HG02870 (cell line): ENCODE results near the gene PHF3.

Source experiments
- ATAC-seq: cut with Tn5 transposase; IDR thresholded peaks from one replicate; pipeline ENCODE4 v1.9.1; 2021; ENCODE audit warnings: mild to moderate bottlenecking, moderate library complexity; ENCODE audit not compliant: unreplicated experiment

The PHF3 gene

GRCh38 chr6:63644668-63645326, 9.2 kb downstream of the PHF3 start:
- ATAC-seq = no peak

GRCh38 chr6:63649269-63649668, 13.7 kb downstream of the PHF3 start:
- no peak for ATAC-seq

GRCh38 chr6:63649847-63650265, 14.3 kb downstream of the PHF3 start:
- ATAC-seq = no peak

- no peak for ATAC-seq
Observed at GRCh38 chr6:63652980-63653379, 17.4 kb downstream of the PHF3 start.

- no peak for ATAC-seq
Observed at GRCh38 chr6:63660757-63661156, 25.2 kb downstream of the PHF3 start.

- ATAC-seq = no peak
Observed at GRCh38 chr6:63661769-63662168, 26.2 kb downstream of the PHF3 start.

- ATAC-seq = no peak
Observed at GRCh38 chr6:63663147-63663955, 27.7 kb downstream of the PHF3 start.

DNA sequence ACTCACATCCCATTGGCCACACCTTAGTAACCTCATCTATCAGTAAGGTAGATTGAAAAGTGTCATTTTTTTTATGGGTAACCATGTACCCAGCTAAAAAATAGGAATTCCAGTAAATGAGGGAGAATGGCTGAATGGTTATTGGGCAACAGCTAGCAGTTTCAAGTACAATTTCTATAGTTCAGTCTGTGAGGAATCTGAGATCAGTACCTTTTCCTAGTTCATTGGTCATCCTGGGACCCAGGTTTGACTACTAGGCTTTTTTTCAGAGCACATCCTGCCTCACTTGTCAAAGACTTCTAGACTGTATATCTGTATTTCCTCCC, 28.3 kb downstream of the PHF3 start:
- ATAC-seq = no peak

DNA sequence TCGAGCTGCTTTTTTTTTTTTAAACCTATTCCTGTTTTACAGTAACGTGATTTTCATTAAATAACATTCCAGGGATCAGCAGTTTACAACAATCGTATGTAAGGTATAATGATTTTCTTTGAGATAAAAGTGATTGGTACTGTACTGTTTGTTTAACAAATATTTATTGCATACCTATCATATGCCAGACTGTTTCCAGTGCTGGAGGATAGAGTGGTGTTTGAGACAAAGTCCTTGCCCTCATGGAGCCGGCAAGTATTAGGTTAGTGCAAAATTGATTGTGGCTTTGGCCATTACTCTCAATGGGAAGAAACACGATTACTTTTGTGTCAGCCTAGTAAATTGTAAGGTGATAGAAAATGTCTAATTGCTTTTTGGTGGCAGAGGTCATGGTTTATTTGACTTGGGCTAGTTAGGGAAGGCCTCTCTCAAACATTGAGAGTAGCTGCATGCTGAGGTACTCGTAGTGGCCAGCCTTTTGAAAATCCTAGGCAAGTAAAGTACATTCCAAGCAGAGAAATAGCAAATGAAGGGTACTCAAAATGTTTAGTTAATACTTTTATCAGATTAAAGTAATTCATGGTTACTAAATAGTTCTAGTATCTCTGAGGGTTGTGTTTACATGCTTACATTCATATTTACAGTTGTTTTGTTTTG, 35.6 kb downstream of the PHF3 start:
- no peak for ATAC-seq

DNA sequence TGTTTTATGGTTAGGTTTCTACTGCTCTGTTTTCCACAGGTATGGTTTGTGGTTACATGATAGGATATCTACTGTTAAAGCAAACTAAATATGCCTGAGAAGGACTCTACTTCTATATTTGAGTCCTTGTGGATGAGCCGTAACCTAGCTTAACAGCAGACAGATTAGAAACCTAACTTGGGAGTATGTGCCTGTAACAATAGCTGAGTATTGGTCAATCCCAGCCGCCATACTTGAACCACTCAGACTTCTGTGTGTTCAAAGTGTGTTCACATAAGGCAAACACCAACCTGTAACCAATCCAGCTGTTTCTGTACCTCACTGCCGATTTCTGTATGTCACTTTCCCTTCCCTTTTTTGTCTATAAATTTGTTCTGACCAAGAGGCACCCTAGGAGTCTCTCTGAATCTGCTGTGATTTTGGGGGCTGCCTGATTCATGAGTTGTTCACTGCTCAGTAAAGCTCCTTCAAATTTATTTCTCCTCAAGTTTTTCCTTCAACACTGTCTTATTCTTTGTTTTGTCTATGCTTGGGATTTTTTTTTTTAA, 37.1 kb downstream of the PHF3 start:
- ATAC-seq = peak; percentile 46

- ATAC-seq = no peak
Observed at GRCh38 chr6:63673692-63674091, 38.1 kb downstream of the PHF3 start.

DNA sequence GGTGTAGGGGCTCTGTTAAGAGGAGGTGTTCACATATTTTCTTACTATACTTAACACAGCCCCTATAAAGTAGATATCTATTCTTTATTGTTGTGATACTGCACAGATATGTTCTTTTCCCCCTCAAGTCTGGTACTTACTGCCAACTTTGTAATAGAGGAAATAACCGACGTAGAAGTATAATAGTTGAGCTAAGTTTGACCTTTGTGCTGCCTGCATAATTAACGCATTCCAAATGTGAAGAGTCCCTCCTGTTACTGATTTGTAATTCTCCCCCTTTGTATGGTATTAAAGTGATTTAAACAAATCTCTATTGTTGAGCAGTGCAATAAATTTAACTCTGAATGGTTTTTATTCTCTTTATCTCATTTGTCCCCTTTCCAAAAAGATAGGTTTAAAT, 39.0 kb downstream of the PHF3 start:
- ATAC-seq = no peak

GRCh38 chr6:63675138-63675537, 39.5 kb downstream of the PHF3 start:
- no peak for ATAC-seq

DNA sequence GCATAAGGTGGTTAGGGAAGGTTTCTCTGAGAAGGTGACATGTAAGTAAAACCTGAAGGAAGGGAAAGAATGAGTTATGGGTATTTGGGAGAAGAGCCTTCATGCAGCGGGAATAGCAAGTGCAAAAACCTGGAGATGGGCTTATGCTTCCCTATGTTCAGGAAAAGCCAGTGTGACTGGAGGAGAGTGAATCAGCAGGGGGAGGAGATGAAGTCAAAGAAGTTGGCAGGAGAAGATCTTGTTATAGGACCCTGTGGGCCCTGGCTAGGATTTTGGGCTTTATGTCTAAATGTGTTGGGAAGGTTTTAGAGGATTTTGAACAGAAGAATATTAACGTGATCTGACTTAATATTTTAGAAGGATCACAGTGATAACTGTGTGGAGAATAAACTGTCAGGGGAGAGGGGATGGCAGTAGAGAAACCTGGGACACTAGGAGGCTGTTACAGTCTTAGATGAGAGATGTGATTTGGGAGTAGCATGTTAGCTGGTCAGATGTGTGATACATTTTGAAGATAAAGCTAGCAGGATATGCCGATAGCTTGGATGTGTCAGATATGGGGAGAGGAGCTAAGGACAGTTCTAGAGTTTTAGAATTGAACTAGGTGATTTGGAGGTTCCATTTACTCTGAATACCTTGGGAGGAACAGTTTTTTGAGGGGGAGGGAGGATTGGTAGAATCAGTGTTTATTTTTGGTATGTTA, 41.0 kb downstream of the PHF3 start:
- no peak for ATAC-seq

GRCh38 chr6:63677282-63677681, 41.7 kb downstream of the PHF3 start:
- ATAC-seq = no peak

DNA sequence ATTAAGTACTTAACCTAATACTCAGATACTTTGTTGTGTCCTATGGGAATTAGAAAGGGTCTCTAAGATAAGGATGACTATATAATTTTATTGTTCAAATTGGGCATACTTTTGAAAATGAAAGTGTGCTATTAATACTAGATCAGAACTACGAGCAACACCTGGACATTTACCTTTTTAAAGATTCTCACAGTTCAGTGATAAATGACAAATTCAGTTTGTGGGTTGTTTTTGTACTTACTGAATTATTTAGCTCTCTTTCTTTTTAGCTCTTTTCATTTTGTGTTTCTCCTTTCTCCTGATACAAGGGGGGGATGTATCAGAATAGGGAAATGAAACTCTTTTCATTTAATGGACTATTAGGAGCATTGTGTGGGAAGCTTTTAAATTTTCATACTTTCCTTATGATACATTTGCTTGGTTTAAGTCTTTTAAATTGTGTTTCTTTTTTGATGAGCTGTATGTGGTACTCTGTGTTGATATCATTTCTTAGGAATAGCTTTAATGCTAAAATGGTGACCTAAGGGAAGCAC, 47.5 kb downstream of the PHF3 start:
- peak; percentile 29 for ATAC-seq

DNA sequence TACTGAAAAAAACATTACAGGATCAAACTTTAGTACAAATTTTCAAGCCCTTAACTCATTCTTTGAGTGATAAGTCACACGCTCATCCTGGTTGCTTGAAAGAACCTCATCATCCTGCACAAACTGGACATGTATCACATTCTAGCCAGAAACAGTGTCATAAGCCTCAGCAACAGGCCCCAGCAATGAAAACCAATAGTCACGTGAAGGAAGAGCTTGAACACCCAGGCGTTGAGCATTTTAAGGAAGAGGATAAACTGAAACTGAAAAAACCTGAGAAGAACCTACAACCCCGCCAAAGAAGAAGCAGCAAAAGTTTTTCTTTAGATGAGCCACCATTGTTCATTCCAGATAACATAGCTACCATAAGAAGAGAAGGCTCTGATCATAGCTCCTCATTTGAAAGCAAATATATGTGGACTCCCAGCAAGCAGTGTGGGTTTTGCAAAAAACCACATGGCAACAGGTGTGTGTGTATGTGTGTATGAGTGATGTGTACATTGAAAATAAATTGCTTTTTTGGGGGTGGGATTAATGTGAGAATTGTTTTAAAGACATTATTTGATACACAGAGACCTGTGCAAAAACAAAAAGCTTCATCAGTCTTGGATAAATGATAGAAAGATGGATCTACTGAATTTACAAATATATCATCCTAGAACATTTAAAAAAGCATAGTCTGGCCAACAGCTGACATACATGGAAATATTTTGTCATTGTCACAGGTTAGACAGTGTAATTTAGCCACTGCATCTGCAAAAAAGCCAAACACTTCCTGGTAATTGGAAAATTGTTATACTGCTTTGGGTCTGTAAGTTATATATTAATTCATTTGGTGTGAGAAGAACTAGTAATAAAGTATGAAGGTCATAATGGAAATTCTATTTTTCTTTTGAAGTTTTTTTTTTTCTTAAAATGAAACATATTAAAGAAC, 50.1 kb downstream of the PHF3 start:
- peak; percentile 88 for ATAC-seq

GRCh38 chr6:63689421-63689820, 53.8 kb downstream of the PHF3 start:
- ATAC-seq = no peak

GRCh38 chr6:63690221-63690620, 54.6 kb downstream of the PHF3 start:
- no peak for ATAC-seq

DNA sequence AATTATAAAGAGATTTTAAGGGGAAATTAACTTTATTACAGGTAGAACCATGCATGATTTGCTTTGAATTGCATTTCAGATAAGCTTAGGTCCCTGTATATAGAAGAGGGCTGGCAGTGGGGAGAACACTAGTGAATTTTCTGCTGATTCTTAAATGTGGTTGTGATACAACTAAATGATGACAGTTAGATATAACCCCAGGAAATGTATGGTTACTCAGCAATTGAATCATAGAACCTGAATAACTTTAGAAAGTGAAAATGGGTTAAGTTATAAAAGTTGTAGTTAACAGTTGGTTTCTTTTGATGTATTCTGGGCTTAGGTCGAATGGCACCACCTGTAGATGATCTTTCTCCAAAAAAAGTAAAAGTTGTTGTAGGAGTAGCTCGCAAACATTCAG, 70.1 kb downstream of the PHF3 start:
- ATAC-seq = no peak
